IMR-90 (cell line): ENCODE results near the gene SLC16A14. TPM values are rescaled to one million over a fixed set of nuclear protein-coding genes. Genes with fewer than 3 reads are reported as not detected.

Experiments
- ATAC-seq: fragments of 200-7000 bp; cut with Tn5 transposase; 2 replicates; pipeline ENCODE4 v1.9.1; 2020; ENCODE audit warnings: low read depth, mild to moderate bottlenecking, moderate library complexity
- BruUV-seq: library from RNA; stranded (reverse); fragments of 400-500 nt; replicated peaks from 2 replicates; lab custom pipeline; 2021; lab: Mats Ljungman, UMichigan
- CTCF ChIA-PET: fragments of 300-600 bp; formaldehyde crosslinking; extraction: SDS; loops from one replicate; lab custom pipeline; 2021; ENCODE audit warnings: antibody characterized with exemption; lab: Yijun Ruan, JAX
- POLR2A ChIA-PET: fragments of 300-600 bp; sonication (Branson Sonifier 250); formaldehyde crosslinking; loops from one replicate; lab custom pipeline; 2022; ENCODE audit warnings: antibody characterized with exemption; ENCODE audit not compliant: unreplicated experiment; lab: Charles Lee
- DNase-seq: peaks from one replicate; pipeline ENCODE4 v3.0.0; 2013
- H2AFZ ChIP-seq: replicated peaks from 2 replicates; pipeline ENCODE3; 2013; ENCODE audit warnings: low read length, mild to moderate bottlenecking; ENCODE audit not compliant: poor library complexity
- H2AK5ac ChIP-seq: 2 replicates; pipeline ENCODE4 v1.6.1; 2013; ENCODE audit warnings: low read depth, low read length, inconsistent platforms
- H2AK9ac ChIP-seq: replicated peaks from 2 replicates; pipeline ENCODE3; 2013; ENCODE audit warnings: mild to moderate bottlenecking, low read depth, low read length, moderate library complexity; ENCODE audit not compliant: poor library complexity
- H2BK120ac ChIP-seq: 2 replicates; pipeline ENCODE4 v1.6.1; 2013; ENCODE audit warnings: low read depth, low read length, inconsistent platforms
- H2BK15ac ChIP-seq: 3 replicates; pipeline ENCODE4 v1.6.1; 2013; ENCODE audit warnings: low read depth, low read length, inconsistent platforms
- H2BK20ac ChIP-seq: 2 replicates; pipeline ENCODE4 v1.6.1; 2013; ENCODE audit warnings: low read depth, mild to moderate bottlenecking, inconsistent platforms, low read length, moderate library complexity
- H2BK5ac ChIP-seq: 2 replicates; pipeline ENCODE4 v1.6.1; 2013; ENCODE audit warnings: mild to moderate bottlenecking, low read depth, low read length, inconsistent platforms; ENCODE audit not compliant: poor library complexity, severe bottlenecking
- H3K14ac ChIP-seq: replicated peaks from 2 replicates; pipeline ENCODE4 v1.6.1; 2013; ENCODE audit warnings: low read depth, low read length, inconsistent platforms
- H3K18ac ChIP-seq: 2 replicates; pipeline ENCODE4 v1.6.1; 2013; ENCODE audit warnings: low read depth, low read length, control low read depth
- H3K23ac ChIP-seq: 2 replicates; pipeline ENCODE4 v1.6.1; 2013; ENCODE audit warnings: low read depth, low read length, inconsistent platforms
- H3K27ac ChIP-seq: 2 replicates; pipeline ENCODE4 v1.5.1; 2013; ENCODE audit warnings: mild to moderate bottlenecking, control low read depth, low read length; ENCODE audit not compliant: insufficient read depth
- H3K27me3 ChIP-seq: 2 replicates; pipeline ENCODE4 v1.6.1; 2013; ENCODE audit warnings: low read length; ENCODE audit not compliant: control insufficient read depth, insufficient read depth
- H3K36me3 ChIP-seq: 2 replicates; pipeline ENCODE4 v1.6.1; 2013; ENCODE audit warnings: low read length, mixed read lengths; ENCODE audit not compliant: control insufficient read depth, insufficient read depth
- H3K4ac ChIP-seq: 2 replicates; pipeline ENCODE4 v1.6.1; 2013; ENCODE audit warnings: low read depth, low read length, inconsistent platforms
- H3K4me1 ChIP-seq: 2 replicates; pipeline ENCODE4 v1.6.1; 2013; ENCODE audit warnings: low read length, mixed read lengths; ENCODE audit not compliant: control insufficient read depth, insufficient read depth
- H3K4me2 ChIP-seq: 2 replicates; pipeline ENCODE4 v1.6.1; 2013; ENCODE audit warnings: low read depth, mild to moderate bottlenecking, control low read depth, low read length, moderate library complexity
- H3K4me3 ChIP-seq: 2 replicates; pipeline ENCODE4 v1.5.1; 2013; ENCODE audit warnings: low read depth, mild to moderate bottlenecking, control low read depth, low read length, moderate library complexity; ENCODE audit not compliant: insufficient read depth
- H3K56ac ChIP-seq: 2 replicates; pipeline ENCODE4 v1.6.1; 2013; ENCODE audit warnings: low read length, inconsistent platforms; ENCODE audit not compliant: insufficient read depth; ENCODE audit errors: extremely low read depth
- H3K79me1 ChIP-seq, 2 experiments: 2 replicates each; pipeline ENCODE4 v1.6.1; 2013; ENCODE audit warnings: low read length in 2 of 2, inconsistent platforms in 1 of 2, low read depth in 1 of 2
- H3K9ac ChIP-seq: 2 replicates; pipeline ENCODE4 v1.6.1; 2013; ENCODE audit warnings: low read depth, low read length, control low read depth
- H3K9me1 ChIP-seq: 2 replicates; pipeline ENCODE4 v1.6.1; 2013; ENCODE audit warnings: low read length, inconsistent platforms; ENCODE audit not compliant: insufficient read depth
- H3K9me3 ChIP-seq: 2 replicates; pipeline ENCODE4 v1.6.1; 2013; ENCODE audit warnings: low read length; ENCODE audit not compliant: control insufficient read depth, insufficient read depth
- H4K20me1 ChIP-seq: 2 replicates; pipeline ENCODE4 v1.6.1; 2013; ENCODE audit warnings: low read length, inconsistent platforms; ENCODE audit not compliant: insufficient read depth
- H4K5ac ChIP-seq: 2 replicates; pipeline ENCODE4 v1.6.1; 2013; ENCODE audit warnings: mild to moderate bottlenecking, low read depth, low read length, control low read depth
- H4K8ac ChIP-seq, 2 experiments: 2 replicates each; pipeline ENCODE4 v1.6.1; 2013; ENCODE audit warnings: low read depth in 2 of 2, low read length in 2 of 2, control low read depth in 1 of 2, inconsistent platforms in 1 of 2
- H4K91ac ChIP-seq: 2 replicates; pipeline ENCODE4 v1.6.1; 2013; ENCODE audit warnings: low read depth, low read length, inconsistent platforms; ENCODE audit not compliant: insufficient read depth
- BHLHE40 ChIP-seq: fragments of 150-350 bp; IDR thresholded peaks from 2 replicates; pipeline ENCODE4 v1.6.1; 2016; ENCODE audit warnings: mild to moderate bottlenecking, low read depth, low read length
- CEBPB ChIP-seq: IDR thresholded peaks from 2 replicates; pipeline ENCODE4 v1.6.1; 2012; ENCODE audit warnings: low read depth, low read length, improper control_type of control experiment
- CHD1 ChIP-seq: IDR thresholded peaks from 2 replicates; pipeline ENCODE4 v1.6.1; 2012; ENCODE audit warnings: low read depth, low read length, improper control_type of control experiment
- MAZ ChIP-seq: IDR thresholded peaks from 2 replicates; pipeline ENCODE4 v1.6.1; 2012; ENCODE audit warnings: low read depth, mild to moderate bottlenecking, low read length, improper control_type of control experiment, moderate library complexity, borderline replicate concordance
- RFX5 ChIP-seq: IDR thresholded peaks from 2 replicates; pipeline ENCODE4 v1.8.0; 2012; ENCODE audit warnings: low read depth, mild to moderate bottlenecking, low read length, moderate library complexity
- SMC3 ChIP-seq: fragments of 150-350 bp; IDR thresholded peaks from 2 replicates; pipeline ENCODE4 v1.6.1; 2016; ENCODE audit warnings: low read depth, mild to moderate bottlenecking, antibody characterized with exemption, low read length, moderate library complexity
- WGBS, 2 experiments: methylation state at CpG; one replicate each; pipeline versions ENCODE4 v1.1.5 to v1.1.7; 2013; ENCODE audit warnings: missing lambda C conversion rate in 2 of 2; ENCODE audit not compliant: insufficient read length in 1 of 2; ENCODE audit errors: extremely low coverage in 2 of 2; 5-methylcytosine and 5-hydroxymethylcytosine counted together
- dilution Hi-C: fragments of 300-500 bp; cut with HindIII; formaldehyde crosslinking; loops from one replicate; pipeline ENCODE4 v1.14.3; 2018; ENCODE audit warnings: low sequenced_read_pairs; ENCODE audit not compliant: unreplicated experiment
- in situ Hi-C: fragments of 300-500 bp; cut with MboI; formaldehyde crosslinking; loops from 3 replicates; pipeline ENCODE4 v1.14.3; 2019; ENCODE audit warnings: low sequenced_read_pairs, inconsistent platforms, mixed read lengths
- intact Hi-C: fragments of 100-400 bp; cut with micrococcal nuclease; formaldehyde crosslinking; loops from 2 replicates; pipeline ENCODE4 v1.10.0; 2022
- polyA plus RNA-seq, 3 experiments: library from polyadenylated mRNA; depleted of rRNA; stranded (reverse); fragments of >200 nt; gene quantifications; 2 replicates each; pipeline ENCODE4 v1.2.3, GENCODE V29; 2012; ENCODE audit warnings: low replicate concordance in 1 of 3
- total RNA-seq: library from RNA; depleted of rRNA; stranded (reverse); fragments of >200 nt; gene quantifications from 2 replicates; pipeline ENCODE4 v1.2.3, GENCODE V29; 2012

SLC16A14 gene
- total and polyA plus RNA-seq, 2 of the 4 experiments (the other 2 are of a cell fraction): 0.79 to 0.90 TPM

GRCh38 chr2:230069402-230069801 lies 678 bp upstream of the SLC16A14 start:
- POLR2A ChIA-PET: no interaction called here
- intact Hi-C loops: no loop called here

More at GRCh38 chr2:230069402-230069801, 678 bp upstream of the SLC16A14 start:
- Histone ChIP-seq H3K23ac (no peak overlapping the region), H3K9me1 (no peaks in the 10 kb centered on the region), H3K27ac (no peak overlapping the region), H4K91ac (no peak overlapping the region), H3K9me3 (no peaks in the 10 kb centered on the region), H2BK20ac (no peak overlapping the region), H2AK9ac (peak overlapping the region; percentile 31), H2AFZ (no peak overlapping the region), H2BK15ac (no peak overlapping the region), H3K9ac (no peak overlapping the region), H4K5ac (no peak overlapping the region), H3K4ac (no peak overlapping the region), H3K79me1 (no peaks in the 10 kb centered on the region), H4K20me1 (no peaks in the 10 kb centered on the region), H2AK5ac (no peak overlapping the region), H3K18ac (no peak overlapping the region), H3K4me2 (no peak overlapping the region), H3K14ac (no peak overlapping the region), H3K56ac (no peak overlapping the region), H3K4me1 (no peaks in the 10 kb centered on the region), H3K36me3 (no peaks in the 10 kb centered on the region), H2BK5ac (no peak overlapping the region), H4K8ac (no peak overlapping the region), H2BK120ac (no peak overlapping the region), H3K27me3 (peaks cover 3% of the 10 kb centered on the region; the same call in 1 of the 2 replicates), H3K4me3 (no peak overlapping the region)
- dilution Hi-C loops: no loop called here
- ATAC-seq (no peak), DNase-seq (no peak)
- TF ChIP-seq MAZ (no peak), CHD1 (no peak), CEBPB (no peak), BHLHE40 (no peak), RFX5 (no peak), SMC3 (no peak)
- in situ Hi-C loops: no loop called here
- WGBS, 2 experiments: 100% methylated on average over 2 of the region's 6 CpGs; no CpG with 5 or more reads in 1 of the 2 experiments
- no TSS peak for BruUV-seq
- CTCF ChIA-PET: interaction anchor here (1.3 to 1.7 kb wide), 2 partner anchors 61 to 67 kb away, joined by 3 to 5 read pairs; no protein-coding TSS in a partner anchor
